Calu3 (cell line): Measurements from ENCODE around the gene SGCA. TPM values are rescaled to one million over a fixed set of nuclear protein-coding genes. Genes with fewer than 3 reads are reported as not detected.

Source experiments
- BruUV-seq: library from RNA; stranded (reverse); fragments of 400-500 nt; replicated peaks from 2 replicates; lab custom pipeline; 2021; lab: Mats Ljungman, UMichigan
- CTCF ChIA-PET: fragments of 300-600 bp; sonication (Branson Sonifier 250); formaldehyde crosslinking; loops from one replicate; lab custom pipeline; 2022; ENCODE audit warnings: antibody characterized with exemption; lab: Charles Lee
- DNase-seq: peaks from one replicate; pipeline ENCODE4 v3.0.0; 2022
- H3K27ac Mint-ChIP-seq: one replicate; pipeline ENCODE4 v1.8.0; 2022; ENCODE audit warnings: mixed read lengths; ENCODE audit not compliant: unreplicated experiment
- H3K27me3 Mint-ChIP-seq: one replicate; pipeline ENCODE4 v1.8.0; 2022; ENCODE audit warnings: mixed read lengths; ENCODE audit not compliant: unreplicated experiment
- H3K36me3 Mint-ChIP-seq: one replicate; pipeline ENCODE4 v1.8.0; 2022; ENCODE audit warnings: mild to moderate bottlenecking, moderate library complexity, mixed read lengths; ENCODE audit not compliant: insufficient read depth, unreplicated experiment
- H3K4me1 Mint-ChIP-seq: one replicate; pipeline ENCODE4 v1.8.0; 2022; ENCODE audit warnings: mild to moderate bottlenecking, low read depth, mixed read lengths; ENCODE audit not compliant: unreplicated experiment
- H3K4me3 Mint-ChIP-seq: one replicate; pipeline ENCODE4 v1.8.0; 2022; ENCODE audit warnings: mild to moderate bottlenecking, low read depth, moderate library complexity, mixed read lengths; ENCODE audit not compliant: unreplicated experiment
- H3K9me3 Mint-ChIP-seq: one replicate; pipeline ENCODE4 v1.8.0; 2022; ENCODE audit warnings: low read depth, mixed read lengths; ENCODE audit not compliant: unreplicated experiment
- intact Hi-C: fragments of 100-400 bp; cut with micrococcal nuclease; formaldehyde crosslinking; loops from one replicate; pipeline ENCODE4 v1.10.0; 2022; ENCODE audit not compliant: unreplicated experiment
- total RNA-seq: library from RNA; stranded (reverse); gene quantifications from 2 replicates; pipeline ENCODE4 v1.2.3, GENCODE V29; 2022
- TF ChIP-seq, protein P1 (sequence below): fragments of 200-600 bp; IDR thresholded peaks from one replicate; pipeline ENCODE4 v1.8.0; 2022; ENCODE audit warnings: antibody characterized with exemption; ENCODE audit not compliant: unreplicated experiment

SGCA gene
- total RNA-seq, 1 experiment from 2014 or later, result not detected

- no TSS peak for BruUV-seq
- no peak overlapping the region for H3K27ac Mint-ChIP-seq
- no peak overlapping the region for H3K4me3 Mint-ChIP-seq
- H3K9me3 Mint-ChIP-seq, result no peaks in the 10 kb centered on the region
- peaks cover 91% of the 10 kb centered on the region for H3K27me3 Mint-ChIP-seq
- H3K4me1 Mint-ChIP-seq, result peaks cover 24% of the 10 kb centered on the region
- TF ChIP-seq, protein P1, sequence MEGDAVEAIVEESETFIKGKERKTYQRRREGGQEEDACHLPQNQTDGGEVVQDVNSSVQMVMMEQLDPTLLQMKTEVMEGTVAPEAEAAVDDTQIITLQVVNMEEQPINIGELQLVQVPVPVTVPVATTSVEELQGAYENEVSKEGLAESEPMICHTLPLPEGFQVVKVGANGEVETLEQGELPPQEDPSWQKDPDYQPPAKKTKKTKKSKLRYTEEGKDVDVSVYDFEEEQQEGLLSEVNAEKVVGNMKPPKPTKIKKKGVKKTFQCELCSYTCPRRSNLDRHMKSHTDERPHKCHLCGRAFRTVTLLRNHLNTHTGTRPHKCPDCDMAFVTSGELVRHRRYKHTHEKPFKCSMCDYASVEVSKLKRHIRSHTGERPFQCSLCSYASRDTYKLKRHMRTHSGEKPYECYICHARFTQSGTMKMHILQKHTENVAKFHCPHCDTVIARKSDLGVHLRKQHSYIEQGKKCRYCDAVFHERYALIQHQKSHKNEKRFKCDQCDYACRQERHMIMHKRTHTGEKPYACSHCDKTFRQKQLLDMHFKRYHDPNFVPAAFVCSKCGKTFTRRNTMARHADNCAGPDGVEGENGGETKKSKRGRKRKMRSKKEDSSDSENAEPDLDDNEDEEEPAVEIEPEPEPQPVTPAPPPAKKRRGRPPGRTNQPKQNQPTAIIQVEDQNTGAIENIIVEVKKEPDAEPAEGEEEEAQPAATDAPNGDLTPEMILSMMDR, result no peak
- peaks cover 13% of the 10 kb centered on the region for H3K36me3 Mint-ChIP-seq
- intact Hi-C loops, result no loop called here
- CTCF ChIA-PET, result interaction anchor here (0.8 kb wide), 1 partner anchor 103 kb away, joined by 3 read pairs; no protein-coding TSS in a partner anchor
- DNase-seq, result no peak
These were observed 39.5 kb downstream of the SGCA start for GRCh38 chr17:50205111-50205962.

DNA sequence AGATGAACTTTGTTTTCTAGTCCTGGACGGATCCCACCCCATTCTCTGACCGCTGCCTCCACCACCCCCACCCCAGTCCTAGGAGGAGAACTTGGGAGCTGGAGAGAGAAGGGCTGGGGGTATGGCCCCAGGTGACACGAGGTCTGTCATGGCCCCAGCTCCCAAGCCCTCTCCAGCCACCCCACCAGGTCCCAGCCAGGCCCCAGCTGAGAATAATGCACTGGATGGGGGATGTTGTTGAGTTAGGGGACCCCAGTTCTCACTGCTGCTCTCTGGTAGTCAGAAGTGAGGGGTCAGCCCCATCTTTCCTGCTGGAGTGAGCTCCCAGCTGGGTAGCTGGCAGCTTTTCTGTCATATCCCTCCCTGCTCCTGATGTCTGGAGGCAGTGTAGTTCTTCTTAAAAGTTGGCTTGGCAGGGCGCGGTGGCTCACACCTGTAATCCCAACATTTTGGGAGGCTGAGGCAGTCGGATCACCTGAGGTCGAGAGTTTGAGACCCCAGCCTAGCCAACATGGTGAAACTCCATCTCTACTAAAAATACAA, 40.2 kb downstream of the SGCA start:
- CTCF ChIA-PET, result interaction anchor here (0.8 kb wide), 1 partner anchor 102 kb away, joined by 3 read pairs; no protein-coding TSS in a partner anchor
- peaks cover 89% of the 10 kb centered on the region for H3K27me3 Mint-ChIP-seq
- no peaks in the 10 kb centered on the region for H3K9me3 Mint-ChIP-seq
- TF ChIP-seq, protein P1, result no peak
- no peak overlapping the region for H3K27ac Mint-ChIP-seq
- DNase-seq, result no peak
- peaks cover 23% of the 10 kb centered on the region for H3K4me1 Mint-ChIP-seq
- BruUV-seq, result no TSS peak
- H3K36me3 Mint-ChIP-seq, result peaks cover 7% of the 10 kb centered on the region
- no peak overlapping the region for H3K4me3 Mint-ChIP-seq
- intact Hi-C loops, result no loop called here

DNA sequence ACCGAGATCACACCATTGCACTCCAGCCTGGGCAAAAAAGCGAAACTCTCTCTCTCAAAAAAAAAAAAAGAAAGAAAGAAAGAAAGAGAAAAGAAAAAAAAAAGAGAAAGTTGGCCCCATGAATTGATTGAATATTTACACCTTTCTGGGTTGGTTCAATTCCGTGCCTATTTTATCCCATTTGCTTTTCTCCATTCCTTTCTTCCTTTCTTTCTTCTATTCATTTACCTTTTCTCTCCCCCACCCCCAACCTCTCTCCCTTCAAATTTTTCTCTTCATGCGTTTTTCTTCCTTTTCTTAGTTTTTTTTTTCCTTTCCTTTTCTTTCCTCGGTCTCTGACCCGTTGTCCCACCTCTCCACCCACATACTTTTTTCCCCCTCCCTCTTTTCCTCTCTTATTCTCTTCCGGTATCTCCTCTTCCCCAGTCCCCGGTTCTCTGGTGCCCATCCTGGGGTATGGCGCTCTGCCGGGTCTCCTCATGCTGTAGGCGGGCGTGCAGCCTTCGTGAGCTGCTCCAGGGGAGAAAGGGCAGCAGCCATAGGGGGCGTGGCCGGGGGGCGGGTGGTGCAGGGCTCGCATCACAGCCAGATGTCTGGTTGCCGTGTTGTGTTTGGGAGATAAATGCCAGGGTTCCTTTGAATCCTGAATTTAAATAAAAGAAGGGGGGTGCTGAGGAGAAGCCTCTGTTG, 40.9 kb downstream of the SGCA start:
- Mint-ChIP-seq H3K27ac (no peak overlapping the region), H3K27me3 (peaks cover 89% of the 10 kb centered on the region), H3K4me3 (no peak overlapping the region), H3K9me3 (no peaks in the 10 kb centered on the region), H3K36me3 (no peaks in the 10 kb centered on the region), H3K4me1 (peaks cover 26% of the 10 kb centered on the region)
- CTCF ChIA-PET, result interaction anchor here (0.6 kb wide), 2 partner anchors 390 to 920 kb away, joined by 3 to 7 read pairs; no protein-coding TSS in a partner anchor
- DNase-seq, result peak; percentile 46
- intact Hi-C loops, result no loop called here
- BruUV-seq, result no TSS peak
- TF ChIP-seq, protein P1, result no peak

DNA sequence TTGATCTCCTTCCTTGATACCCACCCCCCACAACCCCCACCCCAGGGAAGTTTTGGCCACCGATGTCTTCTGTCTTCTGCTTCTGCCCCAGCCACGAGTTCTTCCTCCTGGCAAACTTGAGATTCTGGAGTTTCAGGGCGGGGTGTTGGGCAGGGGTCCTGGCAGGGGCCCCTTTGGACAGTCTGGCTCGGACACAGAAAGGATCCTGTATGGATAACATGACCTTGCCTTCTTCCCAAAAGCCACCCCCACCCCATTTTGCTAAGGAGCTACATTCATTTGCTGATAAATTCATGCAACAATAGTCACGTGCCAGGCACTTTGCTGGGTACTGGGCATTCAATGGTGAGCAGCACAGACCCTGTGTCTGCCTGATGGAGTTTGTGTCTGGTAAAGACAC, 41.5 kb downstream of the SGCA start:
- H3K4me3 Mint-ChIP-seq, result no peak overlapping the region
- CTCF ChIA-PET, result interaction anchor here (0.6 kb wide), 1 partner anchor 391 kb away, joined by 7 read pairs; no protein-coding TSS in a partner anchor
- H3K27me3 Mint-ChIP-seq, result peaks cover 89% of the 10 kb centered on the region
- no peak for DNase-seq
- H3K9me3 Mint-ChIP-seq, result no peaks in the 10 kb centered on the region
- TF ChIP-seq, protein P1, result no peak
- intact Hi-C loops, result no loop called here
- BruUV-seq, result no TSS peak
- H3K36me3 Mint-ChIP-seq, result no peaks in the 10 kb centered on the region
- H3K27ac Mint-ChIP-seq, result no peak overlapping the region
- H3K4me1 Mint-ChIP-seq, result peaks cover 27% of the 10 kb centered on the region
